Activated CD8-positive, alpha-beta memory T cell treated with anti-CD3 and anti-CD28 coated beads for 4 hours (primary cell): Measurements from ENCODE around the gene PRSS8.
"Not testable (repeated sequence)": the region's sequence is repeated elsewhere in the genome, so short reads cannot be mapped to it uniquely, and the experiment has no call there.

Experiments
- DNase-seq, 2 donors: peaks; one replicate each; pipeline ENCODE4 v3.0.0-alpha.2; 2020; ENCODE audit warnings: low read depth in 2 of 2

PRSS8 gene

DNA sequence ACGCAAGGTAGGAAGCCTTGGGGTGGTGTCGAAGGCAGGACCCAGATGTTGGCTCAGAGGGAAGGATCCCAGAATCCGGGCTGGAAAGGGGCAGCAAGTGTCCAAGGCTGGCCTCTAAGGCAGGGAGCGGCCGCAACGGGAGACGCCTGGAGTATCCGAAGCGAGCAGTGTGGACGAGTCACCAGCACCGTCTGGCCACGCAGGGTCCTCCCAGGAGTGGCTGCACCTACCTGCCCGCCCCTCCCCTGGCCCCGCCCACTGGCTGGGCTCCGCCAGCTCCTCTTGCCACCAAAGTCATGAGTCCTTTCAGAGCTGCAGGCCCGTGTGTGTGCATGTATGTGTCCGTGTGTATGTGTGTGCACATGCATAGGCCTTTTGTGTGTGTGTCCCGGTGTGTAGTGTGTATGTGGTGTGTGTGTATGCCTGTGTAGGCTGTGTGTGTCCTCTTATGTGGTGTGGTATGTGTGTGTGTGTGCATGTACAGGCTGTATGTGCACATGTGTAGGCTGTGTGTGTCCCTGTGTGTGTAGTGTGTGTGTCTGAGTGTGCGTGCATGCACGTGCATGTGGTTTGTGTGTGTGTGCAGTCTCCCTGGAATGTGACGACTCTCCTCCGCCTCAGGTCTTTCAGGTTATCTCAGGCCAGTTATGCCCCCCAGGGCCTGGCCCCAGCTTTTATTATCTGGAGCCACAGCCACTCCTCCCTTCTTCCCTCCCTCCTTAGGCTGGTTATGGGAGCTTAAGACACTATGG, at the start of gene PRSS8:
TSS of gene PRSS8 (minus strand) at position 193 of the 752 bp plus-strand sequence. CDS start 229 bp downstream, outside the sequence.
- DNase-seq, result no peak

DNA sequence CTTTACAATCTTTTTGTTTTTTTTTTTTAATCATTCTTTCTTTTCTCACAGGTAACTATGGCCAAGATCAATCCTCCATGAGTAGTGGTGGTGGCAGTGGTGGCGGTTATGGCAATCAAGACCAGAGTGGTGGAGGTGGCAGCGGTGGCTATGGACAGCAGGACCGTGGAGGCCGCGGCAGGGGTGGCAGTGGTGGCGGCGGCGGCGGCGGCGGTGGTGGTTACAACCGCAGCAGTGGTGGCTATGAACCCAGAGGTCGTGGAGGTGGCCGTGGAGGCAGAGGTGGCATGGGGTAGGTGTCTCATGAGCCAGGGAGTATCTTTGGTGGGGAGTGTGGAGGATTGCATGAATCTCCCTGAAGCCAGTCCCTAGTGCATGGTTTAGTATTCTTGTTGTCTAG, 49.4 kb upstream of the PRSS8 start:
- no peak for DNase-seq

DNA sequence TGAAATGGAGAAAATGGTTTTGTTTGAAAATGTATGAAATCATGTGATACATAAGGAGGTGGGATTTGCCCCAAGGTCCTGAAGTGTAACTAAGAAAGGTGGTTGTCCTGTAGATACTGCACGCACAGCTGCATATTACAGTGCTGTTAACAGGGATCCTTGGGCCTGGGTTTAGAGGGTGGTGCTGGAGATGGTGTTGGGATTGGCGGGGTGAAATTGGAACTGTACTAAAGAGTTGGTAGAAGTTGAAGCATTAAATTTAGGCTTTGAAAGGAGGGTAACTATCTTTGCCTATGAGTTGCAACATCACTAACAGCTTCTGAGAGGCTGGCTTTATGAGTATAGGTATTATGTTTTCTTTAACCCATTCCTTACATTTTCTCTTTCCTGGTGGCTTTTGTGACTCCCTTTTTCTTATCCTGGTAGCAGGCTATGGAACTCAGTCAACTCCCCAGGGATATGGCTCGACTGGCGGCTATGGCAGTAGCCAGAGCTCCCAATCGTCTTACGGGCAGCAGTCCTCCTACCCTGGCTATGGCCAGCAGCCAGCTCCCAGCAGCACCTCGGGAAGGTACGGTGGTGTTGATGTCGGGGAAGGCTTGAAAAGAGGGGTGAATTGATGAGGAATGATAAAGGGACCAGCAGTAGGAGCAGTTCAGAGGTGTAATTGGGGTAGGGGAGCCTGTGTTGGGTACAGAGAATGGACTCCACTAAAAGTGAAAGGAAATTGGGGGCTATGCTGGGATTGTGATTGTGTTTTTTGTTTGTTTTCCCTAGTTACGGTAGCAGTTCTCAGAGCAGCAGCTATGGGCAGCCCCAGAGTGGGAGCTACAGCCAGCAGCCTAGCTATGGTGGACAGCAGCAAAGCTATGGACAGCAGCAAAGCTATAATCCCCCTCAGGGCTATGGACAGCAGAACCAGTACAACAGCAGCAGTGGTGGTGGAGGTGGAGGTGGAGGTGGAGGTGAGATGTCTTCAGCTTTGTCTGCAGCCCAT, 48.2 kb upstream of the PRSS8 start:
- DNase-seq, result no peak

DNA sequence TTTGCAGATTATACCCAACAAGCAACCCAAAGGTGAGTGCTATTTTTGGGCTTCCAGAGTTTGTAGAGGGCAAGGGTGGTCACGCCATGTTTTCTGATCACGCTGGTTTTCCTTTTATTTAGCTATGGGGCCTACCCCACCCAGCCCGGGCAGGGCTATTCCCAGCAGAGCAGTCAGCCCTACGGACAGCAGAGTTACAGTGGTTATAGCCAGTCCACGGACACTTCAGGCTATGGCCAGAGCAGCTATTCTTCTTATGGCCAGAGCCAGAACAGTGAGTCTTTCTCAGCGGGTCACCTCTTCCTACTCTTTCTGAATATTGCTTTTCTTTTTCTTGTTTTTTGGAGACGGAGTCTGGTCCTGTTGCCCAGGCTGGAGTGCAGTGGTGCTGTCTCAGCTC, 46.9 kb upstream of the PRSS8 start:
- DNase-seq, result no peak

DNA sequence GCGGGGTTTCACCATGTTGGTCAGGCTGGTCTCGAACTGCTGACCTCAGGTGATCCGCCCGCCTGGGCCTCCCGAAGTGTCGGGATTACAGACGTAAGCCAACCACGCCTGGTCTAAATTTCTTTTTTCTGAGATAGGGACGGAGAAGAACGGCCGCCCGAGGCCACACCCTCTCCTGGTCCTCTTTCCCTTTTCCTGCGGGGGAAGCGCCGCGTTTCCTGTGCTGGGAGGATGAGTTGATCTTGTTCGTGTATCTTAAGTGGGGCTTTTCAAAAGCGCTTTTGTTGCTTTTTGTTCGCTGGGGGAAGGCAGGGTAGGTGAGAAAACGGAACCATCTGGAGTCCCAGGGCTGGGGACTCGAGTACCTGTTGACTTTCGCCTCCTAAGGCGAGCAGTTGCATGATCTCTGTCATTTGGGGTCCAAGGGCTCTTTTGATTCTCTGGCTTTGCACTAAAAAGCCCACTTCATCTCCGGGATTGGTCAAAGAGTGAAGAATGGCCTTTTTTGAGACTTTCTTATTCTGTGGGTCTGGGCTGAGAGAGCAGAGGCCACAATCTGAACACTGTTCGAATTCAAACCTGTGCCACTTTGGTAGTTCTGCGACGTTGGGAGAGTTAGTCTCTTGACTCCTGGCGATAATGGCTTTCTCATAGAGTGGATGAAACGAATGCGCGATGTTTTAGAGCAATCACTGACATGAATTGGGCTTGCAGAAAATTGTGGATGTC, 45.7 kb upstream of the PRSS8 start:
- DNase-seq, result no peak

DNA sequence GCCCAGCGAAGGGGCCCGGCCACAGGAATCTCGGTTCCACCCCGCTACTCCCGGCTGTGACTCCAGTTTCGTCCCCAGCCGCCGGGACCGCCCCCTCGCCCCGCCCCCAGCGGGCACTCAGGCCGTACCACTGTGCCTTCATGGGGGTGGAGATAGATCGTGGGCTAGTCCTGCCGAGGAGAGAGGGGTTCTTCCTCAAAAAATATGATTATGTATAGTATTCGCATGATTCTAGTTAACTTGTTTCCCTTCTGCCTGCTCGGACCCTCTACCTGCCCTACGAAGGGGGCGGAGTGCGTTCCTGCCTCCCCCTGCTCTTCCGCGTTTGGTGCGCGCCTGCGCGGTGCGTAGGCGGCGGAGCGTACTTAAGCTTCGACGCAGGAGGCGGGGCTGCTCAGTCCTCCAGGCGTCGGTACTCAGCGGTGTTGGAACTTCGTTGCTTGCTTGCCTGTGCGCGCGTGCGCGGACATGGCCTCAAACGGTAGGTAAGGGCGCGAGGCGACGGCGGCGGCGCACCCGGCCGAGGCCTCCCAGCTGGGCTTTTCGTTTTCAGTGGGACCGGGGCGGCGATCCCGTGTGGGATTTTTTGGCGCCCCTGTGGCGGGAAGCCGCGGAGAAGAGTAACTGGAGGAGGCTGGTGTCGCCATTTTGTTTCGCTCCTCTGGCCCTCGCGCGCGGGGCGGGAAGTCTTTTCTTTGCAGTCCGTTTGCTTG, 44.4 kb upstream of the PRSS8 start, which contains the start of gene FUS:
TSS of gene FUS (plus strand) at position 393 of the 713 bp plus-strand sequence. CDS start at position 469, 76 bp downstream.
- DNase-seq, result peak; percentile 82

DNA sequence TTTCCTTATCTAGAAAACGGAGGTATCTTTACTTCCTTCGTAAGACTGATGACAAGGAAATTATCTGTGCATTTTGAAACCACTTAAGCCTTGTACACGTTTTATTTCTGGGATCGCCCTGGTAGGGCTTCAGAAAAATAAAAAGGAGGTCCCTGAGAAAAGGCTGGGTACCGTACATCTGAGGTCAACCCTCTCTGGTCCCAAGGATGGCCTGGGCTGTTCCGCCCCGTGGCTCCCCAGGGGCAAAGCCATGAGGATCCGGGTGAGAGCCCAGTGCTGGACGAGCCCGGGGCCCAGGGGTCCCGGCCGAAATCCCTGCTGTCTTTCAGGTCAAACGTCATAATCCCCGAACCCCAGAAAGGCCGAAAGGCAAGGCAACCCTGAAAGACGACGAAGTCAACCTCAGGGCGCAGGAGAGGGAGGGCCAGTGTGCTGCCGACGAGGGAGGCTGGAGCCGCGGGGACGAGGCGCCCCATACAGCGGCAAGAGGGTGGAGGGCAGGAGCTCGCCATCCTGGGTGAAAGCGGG, 43.8 kb upstream of the PRSS8 start:
- no peak for DNase-seq

DNA sequence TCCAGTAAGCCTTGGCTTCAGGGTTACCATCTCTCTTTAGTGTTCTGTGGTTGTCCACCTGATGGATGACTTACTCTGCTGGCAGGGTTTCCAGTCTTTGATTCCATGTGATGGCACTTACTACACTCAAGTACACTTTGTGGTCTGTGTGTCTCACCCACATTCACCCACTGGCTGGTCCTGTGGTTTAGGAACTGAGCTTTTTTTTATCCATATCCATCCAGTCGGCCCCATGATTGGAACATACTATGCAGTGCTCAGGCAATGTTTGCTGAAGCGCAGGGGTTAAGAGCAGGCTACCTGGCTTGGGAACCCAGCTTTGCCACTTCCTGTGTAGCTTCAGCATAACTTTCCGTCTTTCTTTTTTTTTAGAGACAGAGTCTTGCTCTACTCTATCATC, 41.6 kb upstream of the PRSS8 start:
- peak in 1 of 2 donors; percentile 26 for DNase-seq

DNA sequence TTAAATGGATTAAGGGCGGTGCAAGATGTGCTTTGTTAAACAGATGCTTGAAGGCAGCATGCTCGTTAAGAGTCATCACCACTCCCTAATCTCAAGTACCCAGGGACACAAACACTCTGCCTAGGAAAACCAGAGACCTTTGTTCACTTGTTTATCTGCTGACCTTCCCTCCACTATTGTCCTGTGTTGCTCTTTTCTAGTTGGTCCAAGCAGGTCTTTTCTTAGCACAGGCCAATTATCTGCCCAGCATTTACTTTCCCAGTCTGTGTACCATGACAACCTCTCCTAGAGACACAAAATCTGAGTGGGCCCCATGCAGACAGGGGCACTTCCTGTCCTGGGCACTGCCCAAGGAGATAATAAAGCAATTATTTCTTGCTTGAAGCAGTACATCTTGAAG, 34.5 kb upstream of the PRSS8 start:
- DNase-seq, result not testable (repeated sequence)

DNA sequence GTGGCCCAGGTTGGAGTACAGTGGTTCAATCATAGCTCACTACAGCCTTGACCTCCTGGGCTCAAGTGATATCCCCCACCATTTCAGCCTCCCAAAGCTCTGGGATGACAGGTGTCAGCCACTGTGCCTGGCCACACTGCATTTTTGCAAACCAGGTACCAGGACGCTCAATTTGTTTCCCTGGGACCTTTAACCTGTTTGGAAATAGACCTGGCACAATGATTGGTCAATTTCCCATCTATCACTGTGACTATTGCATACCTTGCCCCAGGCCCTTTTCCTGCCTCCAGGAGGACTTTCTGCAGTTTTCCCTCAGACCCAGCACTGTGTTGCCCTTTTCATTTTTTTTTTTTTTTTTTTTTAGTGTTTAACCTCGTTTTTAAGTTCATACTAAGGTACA, 33.3 kb upstream of the PRSS8 start:
- DNase-seq, result no peak

DNA sequence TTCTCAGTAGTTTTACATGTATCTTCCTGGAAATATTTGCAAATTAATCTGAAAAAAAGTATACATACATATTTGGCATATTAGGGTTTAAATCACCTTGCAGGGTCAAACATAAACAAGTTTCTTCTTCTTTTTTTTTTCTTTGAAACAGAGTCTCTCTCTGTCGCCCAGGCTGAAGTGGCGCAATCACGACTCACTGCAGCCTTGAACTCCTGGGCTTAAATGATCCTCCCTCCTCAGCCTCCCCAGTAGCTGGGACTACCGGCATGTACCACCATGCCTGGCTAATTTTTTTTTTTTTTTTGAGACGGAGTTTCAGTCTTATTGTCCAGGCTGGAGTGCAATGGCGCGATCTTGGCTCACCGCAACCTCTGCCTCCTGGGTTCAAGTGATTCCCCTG, 31.8 kb upstream of the PRSS8 start:
- DNase-seq, result no peak

DNA sequence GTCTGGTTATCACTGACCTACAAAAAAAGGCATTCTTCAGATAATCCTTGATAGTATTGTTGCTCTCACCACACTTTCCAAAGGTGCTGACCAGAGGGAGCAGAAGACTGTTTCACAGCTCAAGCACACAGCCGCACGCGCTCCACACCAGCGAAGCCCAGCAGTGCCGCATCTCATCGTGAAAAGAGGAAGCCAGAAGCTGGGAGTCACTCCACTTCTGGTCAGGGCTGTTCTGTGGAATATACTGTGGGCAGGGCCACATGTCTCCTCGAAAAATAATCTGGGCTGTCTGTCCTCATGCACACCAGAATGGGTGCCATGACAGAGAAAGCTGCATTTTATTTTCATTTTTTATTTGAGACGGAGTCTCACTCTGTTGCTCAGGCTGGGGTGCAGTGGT, 21.6 kb upstream of the PRSS8 start:
- DNase-seq, result no peak

DNA sequence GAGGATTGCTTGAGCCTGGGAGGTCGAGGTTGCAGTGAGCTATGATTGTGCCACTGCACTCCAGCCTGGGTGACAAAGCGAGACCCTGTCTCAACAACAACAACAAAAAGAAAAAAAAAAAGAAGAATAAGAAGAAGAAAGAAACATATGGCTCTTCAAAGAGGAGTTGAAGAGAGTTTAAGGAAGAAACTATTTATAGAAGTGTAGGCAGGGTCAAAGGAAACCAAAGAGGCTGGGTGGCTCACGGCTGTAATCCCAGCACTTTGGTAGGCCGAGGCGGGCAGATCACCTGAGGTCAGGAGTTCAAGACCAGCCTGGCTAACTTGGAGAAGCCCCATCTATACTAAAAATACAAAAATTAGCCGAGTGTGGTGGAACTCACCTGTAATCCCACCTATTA, 15.4 kb upstream of the PRSS8 start:
- not testable (repeated sequence) for DNase-seq

DNA sequence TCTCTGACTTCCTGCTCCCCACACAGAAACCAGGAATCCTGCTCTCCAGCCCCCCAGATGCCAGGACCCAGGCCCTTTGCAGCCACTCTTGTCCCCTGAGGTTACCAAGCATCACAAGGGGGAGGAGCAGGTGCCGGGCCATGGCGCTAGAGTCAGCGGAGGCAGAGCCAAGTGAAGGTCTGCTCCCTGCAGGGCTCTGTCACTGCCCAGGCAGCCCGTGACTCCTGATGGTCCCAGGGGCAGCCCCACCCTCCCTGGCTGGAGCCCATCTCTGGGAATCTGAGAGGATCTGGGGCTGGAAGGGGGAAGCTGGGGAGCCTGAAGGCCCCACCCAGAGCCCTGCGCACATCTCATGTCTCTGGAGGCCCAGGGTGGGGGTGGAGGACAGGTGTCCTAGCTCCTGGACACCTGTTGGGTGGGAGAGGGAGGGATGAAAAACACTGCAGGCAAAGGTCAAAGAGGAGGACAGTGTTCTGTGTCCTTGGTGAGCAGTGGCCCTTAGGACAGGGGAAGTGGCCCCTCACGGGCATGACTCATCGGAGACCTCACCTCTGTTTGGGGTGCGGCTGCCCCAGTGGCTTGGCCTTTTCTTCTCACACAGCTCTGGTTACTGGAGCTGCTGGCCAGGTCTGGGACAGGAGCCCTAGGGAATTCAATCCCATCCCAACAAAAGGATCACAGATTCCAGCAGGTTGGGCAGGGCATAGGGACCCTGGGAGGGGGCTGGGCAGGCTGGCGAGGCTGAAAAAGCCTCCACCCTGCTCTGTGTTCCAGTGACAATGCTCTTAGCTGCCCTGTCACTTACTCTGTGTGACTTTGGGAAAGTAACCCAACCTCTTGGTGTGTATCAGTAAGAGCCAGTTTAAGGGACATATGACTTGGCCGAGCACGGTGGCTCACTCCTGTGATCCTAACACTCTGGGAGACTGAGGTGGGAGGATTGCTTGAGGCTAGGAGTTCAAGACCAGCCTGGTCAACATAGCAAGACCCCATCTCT, 14.7 kb upstream of the PRSS8 start, which contains the start of gene PRSS36:
TSS of gene PRSS36 (minus strand) at position 173 of the 997 bp plus-strand sequence. CDS start at position 142, 31 bp downstream.
- DNase-seq, result no peak

DNA sequence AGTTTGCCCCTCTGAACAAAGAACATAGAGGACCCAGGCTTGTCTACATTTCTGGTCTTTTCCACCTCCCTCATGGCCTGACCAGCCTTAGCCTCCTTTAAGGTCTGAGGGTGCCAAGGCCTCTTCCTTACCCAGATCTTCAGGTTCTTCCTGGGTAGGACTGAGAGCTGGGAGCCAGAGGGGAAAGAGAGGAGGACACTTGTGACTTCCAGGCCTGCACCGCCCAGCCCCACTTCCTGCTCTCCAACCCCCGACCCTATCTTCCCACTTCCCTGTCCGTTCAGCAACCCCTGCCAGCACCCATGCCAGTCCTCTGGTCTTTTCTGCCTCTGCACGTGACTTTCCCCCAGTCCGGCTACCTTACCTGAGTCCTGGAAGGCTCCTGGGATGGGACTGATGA, 13.8 kb upstream of the PRSS8 start:
- DNase-seq, result no peak

DNA sequence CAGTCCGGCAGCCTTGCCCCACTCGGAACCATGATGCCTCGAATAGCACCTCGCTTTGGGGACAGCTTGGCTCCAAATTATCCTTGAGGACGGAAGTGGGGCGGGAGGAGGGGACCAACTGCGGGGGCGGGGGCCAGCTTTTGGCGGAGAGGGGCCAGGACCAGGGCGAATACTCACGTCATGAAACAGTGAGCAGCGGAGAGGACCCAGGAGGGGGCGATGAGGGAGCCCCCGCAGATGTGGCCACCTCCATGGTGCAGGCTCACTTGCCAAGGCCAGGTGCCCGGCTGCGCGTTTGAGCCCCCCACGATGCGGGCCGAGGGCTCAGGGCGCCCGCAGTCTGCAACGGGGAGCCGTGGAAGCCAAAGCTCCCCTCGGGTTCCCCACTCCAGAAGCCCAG, 13.4 kb upstream of the PRSS8 start:
- DNase-seq, result no peak

DNA sequence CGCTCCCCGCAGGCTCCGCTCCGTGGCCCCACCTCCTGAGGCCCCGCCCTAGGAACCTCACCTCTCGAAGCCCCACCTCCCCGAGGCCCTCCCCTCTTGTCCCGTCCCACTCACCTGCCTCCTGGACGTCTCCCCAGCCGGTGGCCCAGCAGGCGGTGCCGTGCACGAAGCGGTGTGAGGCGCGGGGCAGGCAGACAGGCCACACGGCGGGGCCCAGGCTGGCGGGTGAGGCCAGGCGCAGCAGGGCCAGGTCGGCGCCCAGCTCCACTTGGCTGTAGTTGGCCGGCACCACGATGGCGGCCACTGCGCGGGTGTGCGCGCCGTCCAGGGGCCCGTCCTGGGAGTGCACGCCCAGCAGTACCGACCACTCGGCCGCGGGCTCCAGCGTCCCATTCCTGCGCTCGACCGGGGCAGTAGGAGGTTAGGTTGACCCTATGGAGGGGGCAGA, 12.8 kb upstream of the PRSS8 start:
- no peak for DNase-seq

DNA sequence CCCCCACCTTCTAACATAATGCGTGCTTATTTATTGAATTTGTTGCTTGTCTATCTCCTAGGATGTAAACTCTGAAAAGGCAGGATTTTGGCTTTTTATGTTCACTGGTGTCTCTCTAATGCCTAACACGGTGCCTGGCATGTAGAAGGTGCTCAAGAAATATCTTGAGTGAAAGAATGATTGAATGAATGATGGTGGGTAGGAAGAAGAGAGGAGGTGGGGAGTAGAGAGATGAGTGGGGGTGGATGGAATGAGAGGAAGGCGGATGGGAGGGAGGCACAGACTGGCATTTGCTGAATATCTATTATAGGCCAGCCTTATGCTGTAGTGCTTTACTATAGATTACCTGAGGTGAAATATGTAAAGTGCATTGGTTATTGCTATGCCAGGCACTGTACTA, 12.0 kb upstream of the PRSS8 start:
- DNase-seq, result no peak

DNA sequence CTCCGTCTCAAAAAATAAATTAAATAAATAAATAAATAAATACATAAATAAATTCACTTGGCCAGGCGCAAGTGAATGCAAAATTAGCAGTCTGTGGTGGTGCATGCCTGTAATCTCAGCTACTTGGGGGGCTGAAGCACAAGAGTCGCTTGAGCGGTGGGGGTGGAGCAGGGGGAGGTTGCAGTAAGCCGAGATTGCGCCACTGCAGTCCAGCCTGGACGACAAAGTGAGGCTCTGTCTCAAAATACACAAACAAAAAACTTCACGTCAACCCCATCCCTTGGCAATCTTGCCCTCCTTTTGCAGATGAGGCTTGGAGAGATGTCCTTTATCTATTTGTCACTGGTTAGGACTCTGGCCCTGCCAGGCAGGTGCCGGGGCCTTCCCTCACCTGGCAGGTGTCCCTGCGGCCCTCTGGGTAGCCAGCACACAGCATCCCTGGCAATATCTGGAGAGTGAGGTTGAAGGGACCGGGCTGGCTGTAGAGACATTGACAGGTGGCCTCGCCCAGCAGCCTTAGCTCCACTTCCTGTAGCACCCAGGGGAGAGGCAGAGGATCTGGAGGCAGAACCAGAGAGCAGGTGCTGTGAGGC, 10.0 kb upstream of the PRSS8 start:
- DNase-seq, result no peak
